ENCODE results near the gene CA6.
"Not testable (repeated sequence)": the region's sequence is repeated elsewhere in the genome, so short reads cannot be mapped to it uniquely, and the experiment has no call there.

Gene CA6

GRCh38 chr1:9022026-9022738 lies 76.5 kb downstream of the CA6 start:
- H3K9me3 Mint-ChIP-seq, H3K4me1 Mint-ChIP-seq: not testable (repeated sequence)

GRCh38 chr1:9022773-9023172 lies 77.1 kb downstream of the CA6 start:
- H3K36me3 Mint-ChIP-seq = no peaks in the 10 kb centered on the region
- no peak overlapping the region for H3K27ac Mint-ChIP-seq
- H3K27me3 Mint-ChIP-seq = peaks cover 24% of the 10 kb centered on the region
- no peaks in the 10 kb centered on the region for H3K4me1 Mint-ChIP-seq
- H3K4me3 Mint-ChIP-seq = no peak overlapping the region
- ATAC-seq = no peak
- H3K9me3 Mint-ChIP-seq = no peaks in the 10 kb centered on the region

More at GRCh38 chr1:9022026-9022738, 76.5 kb downstream of the CA6 start:
- not testable (repeated sequence) for H3K36me3 Mint-ChIP-seq, ATAC-seq, H3K27ac Mint-ChIP-seq, H3K4me3 Mint-ChIP-seq
- H3K27me3 Mint-ChIP-seq = peaks cover 24% of the 10 kb centered on the region
